ENCODE results near the gene RALY. TPM values are rescaled to one million over a fixed set of nuclear protein-coding genes. Genes with fewer than 3 reads are reported as not detected.

The RALY gene
- total and polyA plus RNA-seq, 10 of the 15 experiments (the other 5 are each of a cell fraction or from before 2014, with no cell fraction given) = 1.2 to 246 (median 137) TPM

DNA sequence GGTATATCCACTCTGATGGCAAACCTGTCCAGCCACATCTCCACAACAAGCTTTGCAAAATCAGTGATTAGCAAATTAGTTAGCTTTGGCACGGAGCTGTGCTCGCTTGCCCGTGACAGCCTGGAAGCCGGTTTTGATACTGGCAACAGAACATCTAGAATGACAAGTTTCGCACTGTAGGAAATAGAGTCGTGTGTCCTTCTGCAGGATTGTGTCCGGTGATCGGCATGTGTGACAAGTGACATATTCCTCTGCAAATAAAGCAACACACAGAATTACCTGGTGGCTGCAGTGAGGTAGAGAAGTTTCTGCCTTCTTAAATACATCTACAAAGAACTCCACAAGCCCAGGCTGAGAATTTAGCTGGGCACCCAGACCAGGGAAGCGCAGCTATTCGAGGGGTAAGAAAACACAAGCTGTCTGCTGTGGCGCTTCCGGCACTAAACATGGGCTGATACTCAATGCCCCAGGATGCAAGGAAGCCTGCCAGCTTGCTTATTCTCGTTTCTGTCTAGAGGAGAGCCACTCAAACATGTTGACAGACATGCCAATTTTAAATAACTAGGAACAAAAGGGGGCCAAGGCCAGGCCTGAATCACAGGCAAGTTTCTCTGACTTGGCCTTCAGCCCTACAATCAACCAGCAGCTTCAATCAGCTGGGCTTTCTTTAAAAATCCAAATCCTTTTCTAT lies 96.1 kb downstream of the RALY start:
- Histone ChIP-seq H4K20me1 (ENCODE audit: control insufficient read depth, insufficient read depth) (no peaks in the 10 kb centered on the region), H3K4me1 (ENCODE audit: control insufficient read depth, insufficient read depth, low read length) (no peaks in the 10 kb centered on the region), H3K36me3 (ENCODE audit: control insufficient read depth in 2 of 2, insufficient read depth in 2 of 2, low read length in 1 of 2) (peaks cover 24 to 51% of the 10 kb centered on the region in 2 experiments), H3K27me3 (replicated peaks in 1 of 2; ENCODE audit: control insufficient read depth in 2 of 2, insufficient read depth in 2 of 2, low read length in 1 of 2) (no peaks in the 10 kb centered on the region), H3K9me3 (replicated peaks; ENCODE audit: control insufficient read depth, insufficient read depth, low read length) (no peaks in the 10 kb centered on the region), H3K27ac (ENCODE audit: control insufficient read depth, insufficient read depth) (no peak overlapping the region), H3K79me2 (ENCODE audit: control insufficient read depth, insufficient read depth, low read length) (no peaks in the 10 kb centered on the region), H3K4me2 (ENCODE audit: control insufficient read depth, insufficient read depth) (no peak overlapping the region), H2AFZ (ENCODE audit: control insufficient read depth, low read depth, low read length) (no peak overlapping the region), H3K9ac (ENCODE audit: control insufficient read depth, insufficient read depth, low read length) (no peak overlapping the region), H3K4me3 (no peak overlapping the region)
- ChIA-PET CTCF (interaction anchor here (0.8 to 1.2 kb wide), 2 partner anchors 11 to 19 kb away, joined by 4 read pairs; no protein-coding TSS in a partner anchor), POLR2A (no interaction called here), RAD21 (ENCODE audit: unreplicated experiment) (no interaction called here), SMC1A (ENCODE audit: uncharacterized antibody, unreplicated experiment) (interaction anchor here (0.9 to 1.1 kb wide), 2 partner anchors 18 to 39 kb away, joined by 3 to 4 read pairs; no protein-coding TSS in a partner anchor)
- BruUV-seq (replicated peaks) = TSS peak; percentile 61
- ATAC-seq = no peak
- no peak for FAIRE-seq
- WGBS (ENCODE audit: insufficient coverage, insufficient replicate concordance, low lambda C conversion rate, missing lambda C conversion rate) = 90% methylated on average over 13 of the region's 13 CpGs
- no peak for DNase-seq (ENCODE audit: low read depth, low spot score)
- intact Hi-C loops (cut with micrococcal nuclease; ENCODE audit: unreplicated experiment) (no loop called here), in situ Hi-C loops (cut with MboI) (no loop called here)
- TF ChIP-seq TBL1XR1 (IDR thresholded peaks at IDR 0.05; ENCODE audit: low read depth, low read length) = no peak
- TF ChIP-seq POLR2A (IDR thresholded peaks at IDR 0.05; ENCODE audit: low read depth, low read length) = 0 out of 2 replicates have a peak, but pooled peaks have one; percentile 22

DNA sequence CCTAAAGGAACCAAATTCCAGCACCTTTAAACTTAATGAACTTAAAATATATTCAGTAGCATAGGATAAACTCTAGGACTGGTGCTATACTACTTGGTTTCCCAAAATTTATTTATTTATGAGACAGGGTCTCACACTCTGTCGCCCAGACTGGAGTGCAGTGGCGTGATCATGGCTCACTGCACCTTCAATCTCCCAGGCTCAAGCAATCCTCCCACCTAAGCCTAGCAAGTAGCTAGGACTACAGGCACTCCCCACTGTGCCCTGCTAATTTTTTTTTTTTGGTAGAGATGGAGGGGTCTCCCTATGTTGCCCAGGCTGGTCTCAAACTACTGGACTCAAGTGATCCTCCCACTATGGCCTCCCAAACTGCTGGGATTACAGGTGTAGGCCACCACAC lies 96.9 kb downstream of the RALY start:
- Histone ChIP-seq H3K4me1 (ENCODE audit: control insufficient read depth, insufficient read depth, low read length) (no peaks in the 10 kb centered on the region), H3K27ac (ENCODE audit: control insufficient read depth, insufficient read depth) (no peak overlapping the region), H3K79me2 (ENCODE audit: control insufficient read depth, insufficient read depth, low read length) (no peaks in the 10 kb centered on the region), H3K4me3 (no peak overlapping the region), H3K36me3 (ENCODE audit: control insufficient read depth in 2 of 2, insufficient read depth in 2 of 2, low read length in 1 of 2) (peaks cover 24 to 52% of the 10 kb centered on the region in 2 experiments), H4K20me1 (ENCODE audit: control insufficient read depth, insufficient read depth) (no peaks in the 10 kb centered on the region), H3K27me3 (replicated peaks in 1 of 2; ENCODE audit: control insufficient read depth in 2 of 2, insufficient read depth in 2 of 2, low read length in 1 of 2) (no peaks in the 10 kb centered on the region), H3K4me2 (ENCODE audit: control insufficient read depth, insufficient read depth) (no peak overlapping the region), H2AFZ (ENCODE audit: control insufficient read depth, low read depth, low read length) (no peak overlapping the region), H3K9me3 (replicated peaks; ENCODE audit: control insufficient read depth, insufficient read depth, low read length) (no peaks in the 10 kb centered on the region), H3K9ac (ENCODE audit: control insufficient read depth, insufficient read depth, low read length) (no peak overlapping the region)
- BruUV-seq (replicated peaks) = no TSS peak
- no peak for DNase-seq (ENCODE audit: low read depth, low spot score)
- CTCF ChIA-PET = interaction anchor here (0.6 kb wide), 1 partner anchor 558 kb away, joined by 3 read pairs; no protein-coding TSS in a partner anchor
- no peak for ATAC-seq
- intact Hi-C loops (cut with micrococcal nuclease; ENCODE audit: unreplicated experiment) (no loop called here), in situ Hi-C loops (cut with MboI) (no loop called here)
- SMC1A ChIA-PET (ENCODE audit: uncharacterized antibody, unreplicated experiment) = no interaction called here
- no peak for FAIRE-seq
- TF ChIP-seq MXI1 (IDR thresholded peaks at IDR 0.05; ENCODE audit: low read depth, low read length) (no peak), CEBPB (IDR thresholded peaks at IDR 0.05; ENCODE audit: borderline replicate concordance in 1 of 2, low read depth in 2 of 2, low read length in 2 of 2) (no peak)
- TF ChIP-seq, protein P1, sequence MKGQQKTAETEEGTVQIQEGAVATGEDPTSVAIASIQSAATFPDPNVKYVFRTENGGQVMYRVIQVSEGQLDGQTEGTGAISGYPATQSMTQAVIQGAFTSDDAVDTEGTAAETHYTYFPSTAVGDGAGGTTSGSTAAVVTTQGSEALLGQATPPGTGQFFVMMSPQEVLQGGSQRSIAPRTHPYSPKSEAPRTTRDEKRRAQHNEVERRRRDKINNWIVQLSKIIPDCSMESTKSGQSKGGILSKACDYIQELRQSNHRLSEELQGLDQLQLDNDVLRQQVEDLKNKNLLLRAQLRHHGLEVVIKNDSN (IDR thresholded peaks at IDR 0.05; ENCODE audit: borderline replicate concordance, extremely low read length, insufficient read depth, low read depth, low read length) = no peak
- 100% methylated on average over 2 of the region's 2 CpGs for WGBS (ENCODE audit: insufficient coverage, insufficient replicate concordance, low lambda C conversion rate, missing lambda C conversion rate)
- POLR2A ChIA-PET = no interaction called here
- RAD21 ChIA-PET (ENCODE audit: unreplicated experiment) = no interaction called here

All from GM12878 (cell line).